Superior temporal gyrus (tissue), 1 donor: Measurements from ENCODE around the gene AXL.

Source experiments
- DNase-seq: peaks from one replicate; pipeline ENCODE4 v3.0.0-alpha.2; 2016; ENCODE audit errors: extremely low spot score

Gene AXL

DNA sequence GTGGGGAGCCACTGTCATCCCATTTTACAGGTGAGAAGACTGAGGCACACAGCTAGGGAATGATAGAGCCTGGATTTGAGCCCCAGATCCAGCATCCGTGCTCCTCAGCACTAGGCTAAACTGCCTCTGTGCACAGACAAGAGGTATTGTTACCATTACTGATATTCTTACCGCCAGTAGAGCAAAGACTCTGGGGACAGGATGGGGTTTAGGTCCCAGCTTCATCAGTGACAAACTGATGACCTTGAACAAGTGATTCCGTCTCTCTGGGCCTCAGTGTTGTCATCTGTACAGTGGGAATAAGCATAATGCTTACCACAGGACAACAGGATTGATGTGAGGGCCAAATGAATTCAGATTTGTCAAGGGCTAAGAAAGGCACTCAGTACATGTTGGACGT is 16.5 kb downstream of the AXL start:
- no peak for DNase-seq

DNA sequence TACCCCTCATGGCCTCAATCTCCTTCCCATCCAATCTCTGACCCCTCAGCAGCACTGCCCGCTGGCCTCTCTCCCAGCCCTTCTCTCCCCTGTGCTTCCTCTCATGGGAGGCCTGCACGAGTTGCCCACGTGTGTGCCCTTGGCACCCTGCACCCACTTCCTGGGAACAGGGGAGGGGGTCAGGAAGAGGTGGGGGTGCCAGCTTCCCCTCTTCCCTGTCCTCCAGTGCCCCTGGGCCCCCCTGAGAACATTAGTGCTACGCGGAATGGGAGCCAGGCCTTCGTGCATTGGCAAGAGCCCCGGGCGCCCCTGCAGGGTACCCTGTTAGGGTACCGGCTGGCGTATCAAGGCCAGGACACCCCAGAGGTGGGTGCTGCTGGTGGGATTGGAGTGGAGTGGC is 19.2 kb downstream of the AXL start:
- no peak for DNase-seq

DNA sequence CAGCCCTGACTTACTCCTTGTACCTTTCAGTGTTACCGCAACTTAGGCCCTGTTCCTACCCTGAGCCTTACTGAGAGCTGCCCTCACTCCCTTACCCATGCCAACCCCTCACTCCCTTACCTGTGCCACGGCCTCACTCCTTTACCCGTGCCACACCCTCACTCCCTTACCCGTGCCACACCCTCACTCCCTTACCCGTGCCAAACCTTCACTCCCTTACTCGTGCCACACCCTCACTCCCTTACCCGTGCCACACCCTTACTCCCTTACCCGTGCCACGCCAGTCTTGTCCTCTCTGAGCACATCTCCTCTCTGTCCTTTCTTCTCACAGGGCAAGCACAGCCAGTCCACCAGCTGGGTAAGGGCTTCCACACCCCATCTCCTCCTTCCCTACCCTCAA is 20.3 kb downstream of the AXL start:
- no peak for DNase-seq

DNA sequence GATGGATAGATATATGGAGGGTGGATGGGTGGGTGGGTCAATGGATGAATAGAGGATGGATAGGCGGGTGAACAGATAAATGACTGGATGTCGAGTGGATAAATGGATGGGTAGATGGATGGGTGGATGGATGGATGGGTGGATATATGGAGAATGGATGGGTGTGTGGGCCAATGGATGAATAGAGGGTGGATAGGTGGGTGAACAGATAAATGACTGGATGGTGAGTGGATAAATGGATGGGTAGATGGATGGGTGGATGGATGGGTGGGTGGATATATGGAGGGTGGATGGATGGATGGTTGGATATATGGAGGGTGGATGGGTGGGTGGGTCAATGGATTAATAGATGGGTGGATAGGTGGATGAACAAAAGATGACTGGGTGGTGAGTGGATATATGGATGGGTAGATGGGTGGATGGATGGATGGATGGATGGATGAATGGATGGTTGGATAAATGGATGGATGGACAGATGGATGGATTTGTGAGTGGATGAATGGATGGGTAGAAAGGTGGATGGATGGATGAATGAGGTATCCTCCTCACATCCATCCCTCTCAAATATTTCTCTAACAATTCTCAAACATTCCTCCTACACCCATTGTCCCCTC is 21.0 kb downstream of the AXL start:
- DNase-seq = no peak

DNA sequence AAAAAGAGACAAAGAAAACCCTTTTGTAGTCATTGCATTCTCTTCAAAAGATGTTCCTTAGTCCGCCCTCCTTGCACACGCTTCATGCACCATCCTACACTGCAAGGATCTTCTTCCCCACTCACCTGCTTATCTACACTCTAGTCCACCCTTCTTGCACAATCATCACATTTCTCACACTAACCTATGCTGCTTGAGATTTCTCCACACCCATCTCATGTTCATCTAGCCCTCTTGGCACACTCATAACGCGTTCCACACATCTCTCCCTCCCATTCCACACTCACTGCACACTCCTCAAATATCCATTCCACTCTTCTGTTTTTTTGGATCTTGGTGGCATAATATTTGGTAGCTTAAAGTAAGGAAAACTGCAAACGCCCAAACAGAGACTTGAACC is 22.8 kb downstream of the AXL start:
- no peak for DNase-seq

DNA sequence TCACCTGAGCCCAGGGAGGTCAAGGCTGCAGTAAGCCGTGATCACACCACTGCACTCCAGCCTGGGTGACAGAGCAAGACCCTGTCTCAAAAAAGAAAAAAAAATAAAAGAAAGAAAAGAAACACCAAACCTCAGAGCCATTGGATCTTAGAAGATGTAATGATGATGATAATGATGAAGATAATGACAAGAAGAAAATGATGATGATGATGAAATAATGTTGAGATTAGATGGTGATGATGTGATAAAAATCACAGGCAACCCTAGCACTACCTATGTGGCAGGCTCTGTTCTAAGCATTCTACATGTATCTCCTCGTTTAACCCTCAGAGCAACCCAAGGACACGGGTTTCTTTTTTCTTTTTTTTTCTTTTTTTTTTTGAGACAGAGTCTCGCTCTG is 25.1 kb downstream of the AXL start:
- DNase-seq = no peak

DNA sequence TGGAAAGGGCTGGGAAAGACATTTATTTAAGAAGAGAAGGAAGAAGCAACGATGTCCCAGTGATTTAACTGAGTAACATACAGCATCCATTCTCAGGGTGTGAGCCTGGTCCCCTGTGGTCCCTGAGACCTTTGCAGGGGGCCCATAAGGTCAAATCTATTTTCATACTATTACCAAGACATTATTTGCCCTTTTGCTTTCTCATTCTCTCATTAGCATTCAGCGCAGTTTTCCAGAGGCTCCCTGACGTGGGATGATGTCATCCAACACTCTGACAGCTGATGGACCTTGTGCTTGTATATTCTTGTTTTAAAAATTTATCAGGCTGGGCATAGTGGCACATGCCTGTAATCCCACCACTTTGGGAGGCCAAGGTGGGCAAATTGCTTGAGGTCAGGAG is 26.8 kb downstream of the AXL start:
- DNase-seq = no peak

DNA sequence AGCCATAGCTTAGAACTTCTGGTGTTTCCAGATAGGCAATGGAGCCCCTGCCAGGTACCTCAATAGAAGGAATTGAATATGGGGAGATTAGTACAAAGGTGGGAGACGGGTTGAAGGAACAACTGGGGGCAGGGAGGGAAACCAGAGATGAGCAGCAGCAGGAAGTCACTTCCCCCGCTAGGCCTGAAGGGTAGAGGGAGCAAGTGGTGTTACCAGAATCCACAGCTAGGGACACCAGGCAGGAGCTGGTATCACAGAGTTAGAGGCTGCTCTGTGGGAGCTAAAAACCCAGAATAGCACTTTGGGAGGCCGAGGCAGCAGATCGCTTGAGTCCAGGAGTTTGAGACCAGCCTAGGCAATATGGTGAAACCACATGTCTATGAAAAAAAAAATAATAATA is 29.9 kb downstream of the AXL start:
- DNase-seq = no peak

DNA sequence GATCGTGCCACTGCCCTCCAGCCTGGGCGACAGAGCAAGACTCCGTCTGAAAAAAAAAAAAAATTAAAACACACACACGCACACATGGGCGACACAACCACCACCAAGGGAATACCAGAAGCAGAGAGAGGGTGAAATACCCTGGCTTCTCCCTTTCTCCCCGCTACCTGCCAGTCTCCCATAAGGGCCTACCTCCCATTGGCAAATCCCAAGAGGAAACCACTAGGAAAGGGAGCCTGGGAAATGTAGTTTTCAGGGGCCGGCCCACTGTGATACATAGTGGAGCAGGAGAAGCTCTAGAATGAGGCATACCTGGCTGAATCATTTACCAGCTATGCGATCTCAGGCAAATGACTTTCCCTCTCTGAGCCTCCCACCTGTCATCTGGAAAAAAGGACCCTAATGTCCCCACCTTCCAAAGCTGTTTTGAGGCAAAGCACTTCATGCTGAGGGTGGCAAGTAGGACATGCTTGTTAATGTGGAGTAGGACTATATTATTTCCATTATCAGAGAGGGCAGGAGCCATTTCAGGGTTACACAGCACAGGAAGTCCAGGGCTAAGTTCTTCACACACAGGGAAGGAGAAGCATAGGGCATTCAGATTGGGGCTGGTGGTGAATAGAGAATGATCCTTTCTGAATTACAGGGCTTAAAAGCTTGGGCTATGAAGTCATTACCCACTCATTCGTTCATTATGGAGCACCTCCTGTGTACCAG is 30.8 kb downstream of the AXL start:
- no peak for DNase-seq

DNA sequence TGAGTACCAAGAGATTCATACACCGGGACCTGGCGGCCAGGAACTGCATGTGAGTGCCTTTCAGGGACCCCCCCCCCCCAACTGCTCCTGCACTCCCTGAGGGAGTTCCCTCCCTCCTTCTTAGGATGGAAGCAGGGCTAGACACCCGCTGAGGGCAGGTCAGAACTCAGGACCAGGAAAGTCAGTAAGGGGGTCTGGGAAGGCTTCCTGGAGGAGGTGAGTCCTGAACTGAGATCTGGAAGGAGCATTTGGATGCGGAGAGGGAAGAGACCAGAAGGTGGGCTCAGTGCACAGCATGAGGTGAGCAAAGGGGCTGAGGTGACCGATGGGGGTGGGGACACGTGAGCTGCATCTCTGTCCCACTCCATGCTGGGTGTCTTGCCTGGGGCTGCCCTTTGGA is 34.6 kb downstream of the AXL start:
- DNase-seq = no peak

DNA sequence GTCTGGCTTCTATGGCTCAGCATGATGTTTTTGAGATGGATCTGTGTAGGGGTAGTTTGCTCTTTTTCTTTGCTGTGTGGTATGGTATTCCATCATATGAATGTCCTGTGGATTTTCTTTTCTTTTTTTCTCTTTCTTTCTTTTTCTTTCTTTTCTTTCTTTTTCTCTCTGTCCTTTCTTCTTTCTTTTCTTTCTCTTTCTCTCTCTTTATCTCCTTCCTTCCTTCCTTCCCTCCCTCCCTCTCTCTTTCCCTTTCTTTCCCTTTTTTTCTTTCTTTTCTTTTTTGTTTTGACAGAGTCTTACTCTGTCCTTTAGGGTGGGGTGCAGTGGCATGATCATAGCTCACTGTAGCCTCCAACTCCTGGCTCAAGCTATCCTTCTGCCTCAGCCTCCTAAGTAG is 36.1 kb downstream of the AXL start:
- no peak for DNase-seq

DNA sequence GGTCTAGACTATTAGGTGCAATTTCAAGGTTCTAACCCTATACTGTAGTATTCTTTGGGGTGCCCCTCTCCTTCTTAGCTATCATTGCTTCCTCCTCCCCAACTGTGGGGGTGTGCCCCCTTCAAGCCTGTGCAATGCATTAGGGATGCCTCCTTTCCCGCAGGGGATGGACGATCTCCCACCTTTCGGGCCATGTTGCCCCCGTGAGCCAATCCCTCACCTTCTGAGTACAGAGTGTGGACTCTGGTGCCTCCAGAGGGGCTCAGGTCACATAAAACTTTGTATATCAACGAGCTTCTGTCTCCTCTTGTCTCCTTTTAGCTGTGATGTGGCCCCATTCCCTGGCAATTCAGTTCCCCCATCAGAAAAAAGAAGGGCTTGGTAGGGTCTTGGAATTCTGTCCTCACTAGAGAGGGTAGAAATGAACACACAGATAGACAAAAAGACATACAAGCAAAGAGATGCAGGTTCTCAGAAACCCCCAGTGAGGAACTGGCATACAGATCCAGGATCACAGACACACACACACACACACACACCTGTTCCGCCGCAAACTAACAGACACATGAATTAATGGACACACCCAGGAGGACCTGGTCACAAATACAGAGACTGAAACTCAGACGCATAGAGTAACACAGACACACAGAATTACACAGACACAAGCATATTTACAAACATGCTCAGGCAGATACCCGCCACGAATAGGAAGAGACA is 42.6 kb downstream of the AXL start:
- no peak for DNase-seq

DNA sequence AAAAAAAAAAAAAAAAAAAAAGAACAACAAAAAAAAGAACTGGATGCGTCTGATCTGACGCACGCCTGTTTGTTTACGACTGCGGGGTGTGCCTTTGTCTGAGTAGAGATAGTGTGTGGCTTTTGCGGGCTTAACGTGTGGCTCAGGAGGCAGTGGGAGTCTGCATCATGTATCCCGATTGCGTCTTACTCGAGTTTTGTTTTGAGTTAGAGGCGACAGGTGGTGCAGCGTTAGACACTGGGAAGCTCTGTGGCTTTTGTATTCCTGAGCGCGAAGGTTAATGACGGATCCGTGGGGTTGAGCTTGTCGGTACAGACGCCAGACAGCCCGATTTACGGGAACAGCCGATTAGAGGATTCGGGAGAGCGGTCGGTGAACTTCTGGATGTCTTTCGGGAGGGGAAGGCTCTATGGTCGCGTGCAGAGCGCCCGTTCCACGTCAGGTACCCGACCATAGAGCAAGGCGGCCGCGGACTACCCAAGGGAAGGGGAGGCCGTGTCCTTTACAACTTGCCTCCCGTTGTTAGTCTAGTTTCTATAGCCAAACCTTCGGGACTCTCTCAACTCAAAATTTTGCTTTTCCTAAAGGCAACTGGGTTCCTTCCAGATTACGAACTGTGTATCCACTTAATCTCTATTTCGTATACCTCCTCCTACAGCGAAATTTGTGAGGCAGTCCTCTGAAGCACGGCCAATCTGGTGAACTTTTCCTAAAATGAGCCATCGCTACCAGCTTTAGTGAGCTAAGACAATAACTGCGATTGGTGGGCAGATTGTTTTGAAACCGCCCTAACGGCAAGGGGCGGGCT is 44.2 kb downstream of the AXL start:
- DNase-seq = no peak

DNA sequence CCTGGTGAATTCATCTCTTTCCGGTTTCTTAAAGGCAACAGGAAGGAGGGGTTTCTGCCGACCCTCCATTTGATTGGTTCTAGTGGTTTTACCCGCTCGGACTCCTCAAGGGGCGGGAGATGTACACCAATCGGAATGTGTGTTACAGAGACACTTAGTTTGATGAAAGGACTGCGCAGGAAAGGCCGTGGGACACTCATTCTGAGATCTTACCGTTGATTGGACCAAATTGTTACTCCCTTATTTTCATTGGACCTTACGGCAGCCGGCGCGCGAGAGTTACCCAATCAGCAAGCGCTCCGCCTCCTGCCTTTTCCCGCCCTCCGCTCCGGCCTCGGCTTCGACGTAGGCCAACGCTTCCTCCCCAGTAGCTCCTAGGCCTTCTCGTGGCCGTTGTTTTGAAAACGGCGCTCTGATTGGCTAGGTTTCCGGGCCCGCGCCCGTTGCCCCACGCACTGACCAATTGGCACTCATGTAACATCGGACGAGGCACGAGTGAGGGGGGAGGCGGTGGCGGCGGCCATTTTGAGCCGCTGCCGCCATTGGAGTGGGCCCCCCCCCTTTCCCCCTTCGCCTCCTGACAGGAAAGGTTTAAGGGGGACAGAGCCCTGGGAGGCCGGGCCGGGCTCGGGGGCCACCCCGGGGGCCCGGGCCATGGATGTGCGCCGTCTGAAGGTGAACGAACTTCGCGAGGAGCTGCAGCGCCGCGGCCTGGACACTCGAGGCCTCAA is 45.0 kb downstream of the AXL start, which contains the start of gene HNRNPUL1:
Gene HNRNPUL1, plus strand, starts transcription at position 523 of the 731 bp plus-strand sequence. Its CDS starts 132 bp downstream, at position 655.
- DNase-seq = peak; percentile 100

DNA sequence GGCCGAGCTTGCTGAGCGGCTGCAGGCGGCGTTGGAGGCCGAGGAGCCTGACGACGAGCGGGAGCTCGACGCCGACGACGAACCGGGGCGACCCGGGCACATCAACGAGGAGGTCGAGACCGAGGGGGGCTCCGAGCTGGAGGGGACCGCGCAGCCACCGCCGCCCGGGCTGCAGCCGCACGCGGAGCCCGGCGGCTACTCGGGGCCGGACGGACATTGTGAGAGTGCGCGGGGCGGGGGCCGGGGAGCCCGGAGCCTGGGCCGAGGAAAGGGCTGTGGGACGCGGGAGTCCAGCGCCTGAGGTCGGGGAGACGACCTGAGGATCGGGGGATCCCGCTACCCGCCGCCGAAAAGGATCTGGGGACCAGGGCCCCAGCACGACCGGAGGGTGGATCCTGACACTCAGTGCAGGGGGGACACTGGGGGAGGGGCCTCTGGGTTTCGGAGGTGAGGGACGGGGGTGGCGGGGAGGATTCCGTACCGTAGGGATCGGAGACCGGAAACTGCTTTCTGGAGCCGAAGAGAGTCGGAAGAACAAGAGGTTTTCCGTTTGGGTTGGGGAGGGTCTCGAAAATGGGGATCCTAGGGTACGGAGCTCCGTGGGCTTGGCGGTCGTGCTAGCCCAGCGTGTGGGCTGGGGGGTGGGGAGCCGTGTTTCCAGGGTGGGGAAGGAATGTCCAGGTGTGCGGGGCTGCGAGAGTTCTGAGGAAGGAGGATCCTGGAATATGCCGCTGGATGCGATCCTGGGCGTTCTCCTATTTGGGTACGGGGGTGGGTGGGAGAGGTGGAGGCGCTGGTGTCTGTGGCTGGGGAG is 45.8 kb downstream of the AXL start:
- peak; percentile 9 for DNase-seq

DNA sequence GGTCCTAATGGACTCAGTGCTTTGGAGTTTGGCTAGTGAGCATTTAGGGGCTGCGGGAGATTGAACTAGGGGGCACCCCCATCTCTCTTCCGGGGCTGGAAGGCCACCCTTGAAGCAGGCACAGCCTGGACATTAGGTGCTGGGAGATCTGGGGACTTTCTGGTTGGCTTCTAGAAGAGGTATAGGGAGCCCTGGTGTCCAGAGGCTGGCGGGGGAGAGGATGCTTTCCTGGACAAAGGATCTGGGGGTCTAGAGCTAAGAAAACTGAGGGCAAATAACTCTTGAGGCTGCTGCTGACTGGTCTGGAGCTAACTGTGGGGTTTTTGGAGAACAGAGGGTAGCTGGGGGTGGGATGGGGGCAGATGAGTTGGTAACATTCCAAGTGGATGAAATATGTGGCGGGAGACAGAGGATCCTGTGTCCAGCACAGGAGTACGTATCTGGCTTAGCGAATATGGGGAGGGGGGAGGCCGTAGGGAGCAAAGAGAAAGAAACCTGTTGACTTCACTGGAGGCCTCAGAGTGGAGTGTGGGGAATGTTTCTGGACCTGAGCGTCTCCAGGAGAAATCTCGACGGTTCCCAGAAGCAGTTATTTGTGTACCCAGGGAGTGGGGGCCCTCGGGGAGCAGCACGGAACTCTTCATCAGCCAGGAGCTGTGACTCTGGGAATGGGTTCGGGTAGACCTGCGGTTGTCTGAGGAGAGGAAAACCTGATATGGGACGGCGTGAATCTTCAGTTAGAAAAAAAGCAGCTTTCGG is 46.6 kb downstream of the AXL start:
- DNase-seq = no peak

DNA sequence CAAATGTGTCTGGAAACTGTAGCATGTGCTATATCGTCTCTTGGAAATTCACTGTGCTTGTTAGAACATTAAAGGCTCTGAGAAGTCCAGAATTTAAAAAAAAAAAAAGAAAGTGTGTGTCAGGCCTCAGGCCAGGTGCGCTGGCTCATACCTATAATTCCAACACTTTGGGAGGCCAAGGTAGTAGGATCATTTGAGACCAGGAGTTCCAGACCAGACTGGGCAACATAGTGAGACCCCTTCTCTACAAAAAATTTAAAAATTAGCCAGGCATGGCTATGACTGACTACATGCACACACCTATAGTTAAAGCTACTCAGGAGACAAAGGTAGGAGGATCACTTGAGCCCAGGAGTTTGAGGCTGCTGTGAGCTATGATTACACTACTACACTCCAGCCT is 50.0 kb downstream of the AXL start:
- DNase-seq = no peak

DNA sequence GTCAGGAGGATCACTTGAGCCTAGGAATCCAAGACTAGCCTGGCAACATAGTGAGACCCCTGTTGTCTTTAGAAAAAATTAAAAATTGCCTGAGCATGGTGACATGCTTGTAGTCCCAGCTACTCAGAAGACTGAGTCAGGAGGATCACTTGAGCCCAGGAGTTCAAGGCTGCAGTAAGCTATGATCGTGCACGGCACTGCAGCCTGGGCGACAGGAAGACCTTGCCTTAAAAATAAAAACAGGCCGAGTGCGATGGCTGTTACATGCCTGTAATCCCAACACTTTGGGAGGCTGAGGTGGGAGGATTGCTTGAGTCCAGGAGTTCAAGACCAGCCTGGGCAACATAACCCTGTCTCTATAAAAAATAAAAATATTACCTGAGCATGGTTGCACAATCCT is 50.5 kb downstream of the AXL start:
- no peak for DNase-seq

DNA sequence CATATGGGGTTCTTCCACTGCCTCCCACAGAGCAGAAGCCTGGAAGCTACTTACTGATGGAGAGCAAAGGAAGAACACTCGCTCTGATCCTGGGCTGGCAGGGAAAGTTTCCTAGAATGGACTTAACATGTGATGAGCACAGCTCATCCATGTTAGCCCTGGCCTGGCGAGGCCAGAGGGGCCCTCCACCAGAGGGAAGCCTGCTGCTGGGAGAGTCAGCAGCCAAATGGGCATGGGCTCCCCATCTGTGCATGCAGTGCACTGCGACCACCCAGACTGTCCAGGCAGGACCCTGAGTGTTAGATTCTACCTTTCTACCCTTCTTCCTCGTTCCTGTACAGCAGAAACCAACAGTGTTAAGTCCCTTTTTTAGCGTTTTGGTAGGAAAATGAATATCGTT is 54.1 kb downstream of the AXL start:
- DNase-seq = no peak

DNA sequence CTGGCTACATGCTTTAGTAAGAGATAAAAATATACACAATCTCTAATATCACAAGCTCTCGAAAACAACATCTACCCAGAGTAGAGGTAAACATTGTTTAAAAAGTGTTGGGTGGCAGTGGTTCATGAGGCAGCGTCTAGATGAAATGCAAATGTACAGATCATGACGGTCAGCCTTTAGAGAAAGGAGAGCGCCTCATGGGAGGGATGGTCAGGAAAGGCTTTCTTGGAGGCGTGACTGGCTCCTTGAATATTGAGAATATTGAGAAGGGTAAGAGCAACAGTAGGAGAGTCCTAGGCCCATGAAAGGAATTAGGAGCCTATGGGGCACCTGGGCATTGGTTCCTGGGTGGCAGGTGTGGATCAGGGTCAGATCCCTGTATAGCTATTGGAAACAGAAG is 55.8 kb downstream of the AXL start:
- no peak for DNase-seq
